Measurements from ENCODE around the gene EXTL1. TPM values are rescaled to one million over a fixed set of nuclear protein-coding genes. Genes with fewer than 3 reads are reported as not detected.

The EXTL1 gene
- total RNA-seq, 6 experiments from 2014 or later = 0.06 to 0.19 TPM; not detected in 4

DNA sequence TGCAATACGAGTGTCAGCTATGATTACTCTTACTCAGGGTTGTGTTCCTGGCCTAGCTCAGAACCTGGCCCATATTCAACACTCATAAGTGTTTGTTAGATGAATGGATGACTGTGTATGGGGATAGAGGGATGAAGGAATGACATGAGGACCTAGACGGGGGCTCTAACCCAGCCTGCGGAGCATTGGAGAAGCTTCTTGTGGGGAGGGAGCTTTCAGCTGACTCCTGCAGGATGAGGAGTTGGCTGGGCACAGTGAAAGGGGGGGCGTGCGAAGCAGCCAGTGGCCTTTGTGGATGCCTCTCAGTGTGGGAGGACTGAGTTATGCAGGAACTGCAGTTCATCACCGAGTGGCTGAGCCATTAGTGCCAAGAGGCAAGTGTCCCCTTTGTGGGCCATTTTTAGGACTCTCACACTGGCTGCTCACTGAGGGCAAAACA lies 1.2 kb upstream of the EXTL1 start:
- no peak for ATAC-seq

DNA sequence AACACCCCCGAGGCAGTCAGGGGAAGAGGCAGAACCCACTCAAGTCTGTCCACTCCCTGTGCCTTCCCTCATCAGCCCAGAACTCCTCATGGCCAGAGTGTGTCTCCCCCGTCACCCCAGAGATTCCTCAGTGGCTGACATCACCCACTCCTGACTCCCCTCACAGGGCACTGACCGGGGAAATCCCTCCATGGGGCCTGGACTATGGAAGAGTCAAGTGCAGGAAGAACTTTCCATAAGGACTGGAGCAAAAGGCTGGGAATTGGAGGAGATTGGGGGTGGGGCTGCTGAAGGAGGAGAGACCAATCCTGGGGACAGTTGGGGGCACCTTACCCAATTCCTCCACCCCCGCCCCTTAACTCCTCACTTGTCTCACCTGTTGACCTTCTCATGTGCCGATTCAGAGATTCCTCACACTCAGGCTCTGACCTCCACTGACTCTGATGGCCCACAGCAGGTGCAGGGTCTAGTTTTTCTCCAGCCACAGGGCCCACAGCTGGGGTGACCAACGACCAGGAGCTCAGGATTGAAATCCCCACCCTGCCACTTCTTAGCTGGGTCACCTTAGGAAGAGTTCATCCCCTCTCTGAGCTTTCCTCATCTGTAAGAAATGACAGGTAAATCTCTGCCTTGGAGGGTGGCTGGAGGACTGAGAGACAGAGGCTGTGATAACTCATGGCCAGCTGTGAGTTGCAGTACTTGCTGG lies 481 bp upstream of the EXTL1 start:
- H3K4me3 ChIP-seq = no peak overlapping the region
- intact Hi-C loops (cut with DNase I) = no loop called here
- TF ChIP-seq, protein P1, sequence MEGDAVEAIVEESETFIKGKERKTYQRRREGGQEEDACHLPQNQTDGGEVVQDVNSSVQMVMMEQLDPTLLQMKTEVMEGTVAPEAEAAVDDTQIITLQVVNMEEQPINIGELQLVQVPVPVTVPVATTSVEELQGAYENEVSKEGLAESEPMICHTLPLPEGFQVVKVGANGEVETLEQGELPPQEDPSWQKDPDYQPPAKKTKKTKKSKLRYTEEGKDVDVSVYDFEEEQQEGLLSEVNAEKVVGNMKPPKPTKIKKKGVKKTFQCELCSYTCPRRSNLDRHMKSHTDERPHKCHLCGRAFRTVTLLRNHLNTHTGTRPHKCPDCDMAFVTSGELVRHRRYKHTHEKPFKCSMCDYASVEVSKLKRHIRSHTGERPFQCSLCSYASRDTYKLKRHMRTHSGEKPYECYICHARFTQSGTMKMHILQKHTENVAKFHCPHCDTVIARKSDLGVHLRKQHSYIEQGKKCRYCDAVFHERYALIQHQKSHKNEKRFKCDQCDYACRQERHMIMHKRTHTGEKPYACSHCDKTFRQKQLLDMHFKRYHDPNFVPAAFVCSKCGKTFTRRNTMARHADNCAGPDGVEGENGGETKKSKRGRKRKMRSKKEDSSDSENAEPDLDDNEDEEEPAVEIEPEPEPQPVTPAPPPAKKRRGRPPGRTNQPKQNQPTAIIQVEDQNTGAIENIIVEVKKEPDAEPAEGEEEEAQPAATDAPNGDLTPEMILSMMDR (IDR thresholded peaks at IDR 0.05) = no peak
- no peak for TF ChIP-seq POLR2A (IDR thresholded peaks at IDR 0.05)
- ATAC-seq (peak in 1 of 4 donors; percentile 34), DNase-seq (no peak)
- H3K36me3 ChIP-seq = no peaks in the 10 kb centered on the region
- H3K4me1 ChIP-seq = no peaks in the 10 kb centered on the region
- 54% methylated on average over 3 of the region's 6 CpGs for WGBS (ENCODE audit: insufficient coverage, low coverage, low lambda C conversion rate, missing lambda C conversion rate)
- no peaks in the 10 kb centered on the region for H3K9me3 ChIP-seq
- no peak overlapping the region for H3K27ac ChIP-seq
- H3K27me3 ChIP-seq = no peaks in the 10 kb centered on the region

More for the DNA sequence above, 1.2 kb upstream of the EXTL1 start:
- intact Hi-C loops (cut with DNase I) = no loop called here
- WGBS (ENCODE audit: insufficient coverage, low coverage, low lambda C conversion rate, missing lambda C conversion rate) = 88% methylated on average over 1 of the region's 6 CpGs
- TF ChIP-seq, protein P1 (IDR thresholded peaks at IDR 0.05) = no peak
- TF ChIP-seq POLR2A (IDR thresholded peaks at IDR 0.05) = no peak
- Histone ChIP-seq H3K36me3 (no peaks in the 10 kb centered on the region), H3K9me3 (no peaks in the 10 kb centered on the region), H3K4me1 (no peaks in the 10 kb centered on the region), H3K27ac (no peak overlapping the region), H3K27me3 (no peaks in the 10 kb centered on the region), H3K4me3 (no peak overlapping the region)
- no peak for DNase-seq

DNA sequence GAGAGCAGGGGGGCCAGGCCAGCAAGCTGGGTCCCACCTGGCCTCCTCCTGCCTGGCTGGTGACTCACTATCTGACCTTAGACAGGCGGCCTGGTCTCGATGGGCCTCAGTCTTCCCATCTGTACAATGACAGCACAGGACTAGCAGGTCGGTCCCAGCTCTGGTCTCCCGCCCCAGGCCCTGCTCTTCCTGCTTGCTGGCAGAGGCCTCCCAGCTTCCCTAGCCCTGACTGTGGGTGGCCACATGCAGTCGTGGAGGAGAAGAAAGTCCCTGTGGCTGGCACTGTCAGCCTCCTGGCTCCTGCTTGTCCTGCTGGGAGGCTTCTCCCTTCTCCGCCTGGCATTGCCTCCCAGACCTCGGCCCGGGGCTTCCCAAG lies 817 bp downstream of the EXTL1 start:
- Histone ChIP-seq H3K27ac (no peak overlapping the region), H3K36me3 (no peaks in the 10 kb centered on the region), H3K4me1 (no peaks in the 10 kb centered on the region), H3K4me3 (no peak overlapping the region), H3K27me3 (no peaks in the 10 kb centered on the region), H3K9me3 (no peaks in the 10 kb centered on the region)
- ATAC-seq (no peak), DNase-seq (no peak)
- TF ChIP-seq, protein P1 (IDR thresholded peaks at IDR 0.05) = no peak
- no peak for TF ChIP-seq POLR2A (IDR thresholded peaks at IDR 0.05)
- intact Hi-C loops (cut with DNase I) = no loop called here
- no CpG with 5 or more reads among the region's 8 CpGs for WGBS (ENCODE audit: insufficient coverage, low coverage, low lambda C conversion rate, missing lambda C conversion rate)

DNA sequence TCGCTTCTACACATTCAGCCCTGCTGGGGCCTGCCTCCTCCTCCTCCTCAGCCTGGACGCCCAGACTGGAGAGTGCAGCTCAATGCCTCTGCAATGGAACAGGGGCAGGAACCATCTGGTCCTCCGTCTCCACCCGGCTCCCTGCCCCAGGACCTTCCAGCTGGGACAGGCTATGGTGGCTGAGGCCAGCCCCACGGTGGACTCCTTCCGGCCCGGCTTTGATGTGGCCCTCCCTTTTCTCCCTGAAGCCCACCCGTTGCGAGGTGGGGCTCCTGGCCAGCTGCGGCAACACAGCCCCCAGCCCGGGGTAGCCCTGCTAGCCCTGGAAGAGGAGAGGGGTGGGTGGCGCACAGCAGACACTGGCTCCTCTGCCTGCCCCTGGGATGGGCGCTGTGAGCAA lies 1.4 kb downstream of the EXTL1 start:
- no peaks in the 10 kb centered on the region for H3K9me3 ChIP-seq
- H3K4me1 ChIP-seq = no peaks in the 10 kb centered on the region
- H3K4me3 ChIP-seq = no peak overlapping the region
- intact Hi-C loops (cut with DNase I) = no loop called here
- no peak for DNase-seq
- H3K27ac ChIP-seq = no peak overlapping the region
- no peak for TF ChIP-seq POLR2A (IDR thresholded peaks at IDR 0.05)
- TF ChIP-seq, protein P1 (IDR thresholded peaks at IDR 0.05) = no peak
- ATAC-seq = no peak
- H3K27me3 ChIP-seq = no peaks in the 10 kb centered on the region
- 85% methylated on average over 6 of the region's 13 CpGs for WGBS (ENCODE audit: insufficient coverage, low coverage, low lambda C conversion rate, missing lambda C conversion rate)
- no peaks in the 10 kb centered on the region for H3K36me3 ChIP-seq
